Neural cell (in vitro differentiated cells): ENCODE data around the gene MAP3K7CL.

ENCODE experiments used
- CTCF ChIP-seq: fragments of 450-650 bp; IDR thresholded peaks from 2 replicates; pipeline ENCODE4 v1.5.1; 2014; ENCODE audit warnings: antibody characterized with exemption, mild to moderate bottlenecking, moderate library complexity; ENCODE audit not compliant: poor library complexity, severe bottlenecking
- EP300 ChIP-seq: fragments of 450-650 bp; conservative IDR thresholded peaks from 2 replicates; pipeline ENCODE4 v1.6.1; 2014; ENCODE audit warnings: antibody characterized with exemption, mild to moderate bottlenecking, moderate library complexity; ENCODE audit not compliant: poor library complexity, severe bottlenecking
- EZH2 ChIP-seq: fragments of 200-600, 300-800 bp; shearing (Covaris generic), sonication (generic); IDR thresholded peaks from 2 replicates; pipeline ENCODE4 v1.6.1; 2014; ENCODE audit warnings: antibody characterized with exemption, low read length, borderline replicate concordance, mild to moderate bottlenecking; ENCODE audit not compliant: insufficient read depth, poor library complexity, severe bottlenecking
- MXI1 ChIP-seq: fragments of 450-650 bp; conservative IDR thresholded peaks from 2 replicates; pipeline ENCODE4 v1.6.1; 2014; ENCODE audit warnings: antibody characterized with exemption, mild to moderate bottlenecking; ENCODE audit not compliant: poor library complexity, severe bottlenecking
- POLR2AphosphoS5 ChIP-seq: IDR thresholded peaks from 2 replicates; pipeline ENCODE4 v1.6.1; 2012
- REST ChIP-seq: IDR thresholded peaks from 2 replicates; pipeline ENCODE4 v1.6.1; 2012; ENCODE audit warnings: borderline replicate concordance
- SMC3 ChIP-seq: fragments of 450-650 bp; conservative IDR thresholded peaks from 2 replicates; pipeline ENCODE4 v1.6.1; 2014; ENCODE audit warnings: antibody characterized with exemption, mild to moderate bottlenecking, moderate library complexity; ENCODE audit not compliant: poor library complexity
- TAF1 ChIP-seq: IDR thresholded peaks from 2 replicates; pipeline ENCODE4 v1.6.1; 2012; ENCODE audit warnings: low read depth

- TF ChIP-seq CTCF, result no peak
- no peak for TF ChIP-seq EZH2
- TF ChIP-seq POLR2AphosphoS5, result no peak
- no peak for TF ChIP-seq SMC3
- no peak for TF ChIP-seq EP300
- no peak for TF ChIP-seq TAF1
- no peak for TF ChIP-seq MXI1
- no peak for TF ChIP-seq REST
Measured at GRCh38 chr21:29193901-29194300, 63.5 kb downstream of the MAP3K7CL start.
